ENCODE results near the gene MCC. TPM values are rescaled to one million over a fixed set of nuclear protein-coding genes. Genes with fewer than 3 reads are reported as not detected.

The MCC gene
- total and polyA plus RNA-seq, 7 donors, result 1.4 to 13.8 (median 4.4) TPM

GRCh38 chr5:113176196-113176595 lies 312.1 kb downstream of the MCC start:
- DNase-seq (no peak), ATAC-seq (no peak)

GRCh38 chr5:113172231-113172826 lies 315.9 kb downstream of the MCC start:
- ATAC-seq (no peak), DNase-seq (no peak)
- intact Hi-C loops (cut with DNase I), result no loop called here
- Histone ChIP-seq H3K9me3 (no peaks in the 10 kb centered on the region), H3K27ac (no peak overlapping the region), H3K4me3 (no peak overlapping the region), H3K27me3 (ENCODE audit: insufficient read depth in 3 of 3, low read length in 2 of 3) (no peaks in the 10 kb centered on the region), H3K36me3 (ENCODE audit: insufficient read depth in 1 of 2, low read depth in 1 of 2) (no peaks in the 10 kb centered on the region), H3K4me1 (peaks cover 13% of the 10 kb centered on the region)
- 70 to 81% (median 80%) methylated on average over 5 of the region's 5 CpGs for WGBS, 3 donors
- no peak for TF ChIP-seq CTCF (IDR thresholded peaks at IDR 0.05)

More at GRCh38 chr5:113176196-113176595, 312.1 kb downstream of the MCC start:
- WGBS, 3 donors, result 38 to 45% (median 41%) methylated on average over 2 of the region's 2 CpGs
- Histone ChIP-seq H3K27me3 (ENCODE audit: insufficient read depth in 3 of 3, low read length in 2 of 3) (no peaks in the 10 kb centered on the region), H3K27ac (no peak overlapping the region), H3K4me1 (peaks cover 12% of the 10 kb centered on the region), H3K4me3 (no peak overlapping the region), H3K36me3 (ENCODE audit: insufficient read depth in 1 of 2, low read depth in 1 of 2) (no peaks in the 10 kb centered on the region), H3K9me3 (no peaks in the 10 kb centered on the region)
- TF ChIP-seq CTCF (IDR thresholded peaks at IDR 0.05), result no peak
- intact Hi-C loops (cut with DNase I), result no loop called here

GRCh38 chr5:113171520-113171919 lies 316.7 kb downstream of the MCC start:
- Histone ChIP-seq H3K4me1 (peaks cover 13% of the 10 kb centered on the region), H3K9me3 (no peaks in the 10 kb centered on the region)
- intact Hi-C loops (cut with DNase I), result no loop called here

GRCh38 chr5:113170707-113171106 lies 317.5 kb downstream of the MCC start:
- no peaks in the 10 kb centered on the region for H3K27me3 ChIP-seq (ENCODE audit: insufficient read depth in 3 of 3, low read length in 2 of 3)
- intact Hi-C loops (cut with DNase I), result no loop called here
- WGBS, 3 donors, result 46 to 70% (median 48%) methylated on average over 4 of the region's 4 CpGs
- DNase-seq, result no peak
- no peaks in the 10 kb centered on the region for H3K9me3 ChIP-seq
- no peak for ATAC-seq
- peaks cover 13% of the 10 kb centered on the region for H3K4me1 ChIP-seq
- no peak overlapping the region for H3K4me3 ChIP-seq
- no peak overlapping the region for H3K27ac ChIP-seq
- H3K36me3 ChIP-seq (ENCODE audit: insufficient read depth in 1 of 2, low read depth in 1 of 2), result no peaks in the 10 kb centered on the region
- TF ChIP-seq CTCF (IDR thresholded peaks at IDR 0.05), result no peak

More at GRCh38 chr5:113171520-113171919, 316.7 kb downstream of the MCC start:
- no peaks in the 10 kb centered on the region for H3K36me3 ChIP-seq (ENCODE audit: insufficient read depth in 1 of 2, low read depth in 1 of 2)
- no peak for TF ChIP-seq CTCF (IDR thresholded peaks at IDR 0.05)
- H3K4me3 ChIP-seq, result no peak overlapping the region
- no peak overlapping the region for H3K27ac ChIP-seq
- 93 to 97% (median 95%) methylated on average over 5 of the region's 5 CpGs for WGBS, 3 donors
- ATAC-seq, result no peak
- H3K27me3 ChIP-seq (ENCODE audit: insufficient read depth in 3 of 3, low read length in 2 of 3), result no peaks in the 10 kb centered on the region
- no peak for DNase-seq

- no peak for DNase-seq
- WGBS, 3 donors, result 71 to 79% (median 73%) methylated on average over 1 of the region's 1 CpG
- Histone ChIP-seq H3K27me3 (ENCODE audit: insufficient read depth in 3 of 3, low read length in 2 of 3) (peaks cover 0 to 2% (median 0%) of the 10 kb centered on the region in 3 donors), H3K36me3 (ENCODE audit: insufficient read depth in 1 of 2, low read depth in 1 of 2) (no peaks in the 10 kb centered on the region), H3K9me3 (no peaks in the 10 kb centered on the region), H3K27ac (no peak overlapping the region), H3K4me1 (peaks cover 13% of the 10 kb centered on the region), H3K4me3 (no peak overlapping the region)
- TF ChIP-seq CTCF (IDR thresholded peaks at IDR 0.05), result no peak
- ATAC-seq, result no peak
- intact Hi-C loops (cut with DNase I), result no loop called here
Measured at GRCh38 chr5:113169720-113170119, 318.5 kb downstream of the MCC start.

All from psoas muscle (tissue), 8 donors.